ENCODE results near the gene TMPRSS4. TPM values are rescaled to one million over a fixed set of nuclear protein-coding genes. Genes with fewer than 3 reads are reported as not detected.

The TMPRSS4 gene
- total and polyA plus RNA-seq, 2 donors (not counting 1 experiment from before 2014, with no cell fraction given) = not detected

DNA sequence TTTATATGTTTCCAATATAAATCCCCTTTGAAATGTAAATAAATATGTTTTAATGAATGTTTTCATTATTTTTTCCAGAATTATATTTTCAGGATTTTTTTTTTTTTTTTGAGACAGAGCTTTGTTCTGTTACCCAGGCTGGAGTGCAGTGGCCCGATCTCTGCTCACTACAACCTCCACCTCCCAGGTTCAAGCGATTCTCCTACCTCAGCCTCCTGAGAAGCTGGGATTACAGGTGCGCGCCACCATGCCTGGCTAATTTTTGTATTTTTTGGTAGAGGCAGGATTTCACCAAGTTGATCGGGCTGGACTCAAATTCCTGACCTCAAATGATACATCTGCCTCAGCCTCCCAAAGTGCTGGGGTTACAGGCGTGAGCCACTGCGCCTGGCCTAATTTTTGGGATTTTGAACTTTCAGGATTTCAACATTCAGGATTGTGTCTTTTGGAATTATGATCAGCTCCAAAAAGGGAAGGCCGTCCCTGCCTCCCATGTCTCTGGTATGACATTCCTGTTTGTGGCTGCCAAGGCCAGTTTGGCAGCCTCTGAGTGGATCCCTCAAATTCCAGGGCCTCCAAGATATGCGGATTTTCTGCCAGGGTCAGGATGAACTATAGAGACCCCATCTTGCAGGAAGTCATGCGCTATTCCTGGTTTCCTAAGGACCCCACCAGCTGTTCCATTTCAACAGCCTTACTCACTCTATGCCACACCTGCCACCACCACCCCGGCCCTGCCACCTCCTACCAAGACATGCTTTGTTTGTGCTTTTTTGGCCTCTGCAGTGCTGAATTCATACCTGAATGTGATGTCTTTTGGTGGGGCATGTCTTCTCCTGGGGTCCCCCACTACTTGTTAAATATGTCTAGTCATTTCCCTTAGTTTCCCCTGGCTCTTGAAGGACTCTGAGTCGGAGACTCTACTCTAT, 21.9 kb upstream of the TMPRSS4 start:
- Histone ChIP-seq H3K9me3 (ENCODE audit: control extremely low read depth in 1 of 3, control insufficient read depth in 2 of 3, insufficient read depth in 1 of 3, low read length in 2 of 3) (no peaks in the 10 kb centered on the region), H2AFZ (ENCODE audit: insufficient read depth, low read depth, low read length, poor library complexity, severe bottlenecking) (no peak overlapping the region), H3K4me1 (ENCODE audit: control insufficient read depth in 2 of 2, insufficient read depth in 2 of 2, low read length in 2 of 2) (peaks cover 28 to 34% of the 10 kb centered on the region in 2 donors), H4K20me1 (ENCODE audit: control insufficient read depth, insufficient read depth, low read length, poor library complexity, severe bottlenecking) (no peaks in the 10 kb centered on the region), H3K27me3 (replicated peaks in 1 of 4; ENCODE audit: control extremely low read depth in 1 of 4, control insufficient read depth in 3 of 4, insufficient read depth in 4 of 4, low read length in 3 of 4) (peaks cover 0 to 9% (median 0%) of the 10 kb centered on the region in 4 experiments), H3K27ac (ENCODE audit: low read length in 2 of 2) (no peak overlapping the region), H3K4me2 (replicated peaks; ENCODE audit: low read depth, low read length, poor library complexity, severe bottlenecking) (no peak overlapping the region), H3K79me2 (ENCODE audit: control insufficient read depth, insufficient read depth, low read length) (no peaks in the 10 kb centered on the region), H3K9ac (ENCODE audit: low read length) (no peak overlapping the region), H3K36me3 (replicated peaks in 1 of 2; ENCODE audit: control extremely low read depth in 1 of 2, control insufficient read depth in 1 of 2, extremely low read depth in 1 of 2, insufficient read depth in 2 of 2, low read length in 1 of 2) (no peaks in the 10 kb centered on the region), H3K4me3 (ENCODE audit: control extremely low read depth in 1 of 5, extremely low read depth in 1 of 5, insufficient read depth in 1 of 5, low read depth in 2 of 5, low read length in 4 of 5) (no peak overlapping the region)
- ATAC-seq (ENCODE audit: low read depth) = no peak
- TF ChIP-seq EZH2 (IDR thresholded peaks at IDR 0.05; ENCODE audit: borderline replicate concordance, insufficient read depth, low read depth, low read length, poor library complexity, severe bottlenecking) = no peak
- TF ChIP-seq, protein P1, sequence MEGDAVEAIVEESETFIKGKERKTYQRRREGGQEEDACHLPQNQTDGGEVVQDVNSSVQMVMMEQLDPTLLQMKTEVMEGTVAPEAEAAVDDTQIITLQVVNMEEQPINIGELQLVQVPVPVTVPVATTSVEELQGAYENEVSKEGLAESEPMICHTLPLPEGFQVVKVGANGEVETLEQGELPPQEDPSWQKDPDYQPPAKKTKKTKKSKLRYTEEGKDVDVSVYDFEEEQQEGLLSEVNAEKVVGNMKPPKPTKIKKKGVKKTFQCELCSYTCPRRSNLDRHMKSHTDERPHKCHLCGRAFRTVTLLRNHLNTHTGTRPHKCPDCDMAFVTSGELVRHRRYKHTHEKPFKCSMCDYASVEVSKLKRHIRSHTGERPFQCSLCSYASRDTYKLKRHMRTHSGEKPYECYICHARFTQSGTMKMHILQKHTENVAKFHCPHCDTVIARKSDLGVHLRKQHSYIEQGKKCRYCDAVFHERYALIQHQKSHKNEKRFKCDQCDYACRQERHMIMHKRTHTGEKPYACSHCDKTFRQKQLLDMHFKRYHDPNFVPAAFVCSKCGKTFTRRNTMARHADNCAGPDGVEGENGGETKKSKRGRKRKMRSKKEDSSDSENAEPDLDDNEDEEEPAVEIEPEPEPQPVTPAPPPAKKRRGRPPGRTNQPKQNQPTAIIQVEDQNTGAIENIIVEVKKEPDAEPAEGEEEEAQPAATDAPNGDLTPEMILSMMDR (IDR thresholded peaks at IDR 0.05) = no peak
- CTCF ChIA-PET = interaction anchor here (0.6 to 13.0 kb wide), 19 partner anchors 35 to 820 kb away, joined by 3 to 495 read pairs (median 17); partner anchors contain the start of gene FXYD2
- peaks cover 28% of the 10 kb centered on the region for H3K4me1 Mint-ChIP-seq
- intact Hi-C loops (cut with micrococcal nuclease) = no loop called here
- no peak overlapping the region for H3K4me3 Mint-ChIP-seq
- H3K9me3 Mint-ChIP-seq (ENCODE audit: insufficient read depth) = no peaks in the 10 kb centered on the region
- DNase-seq = no peak
- 82% methylated on average over 8 of the region's 12 CpGs for WGBS (ENCODE audit: insufficient coverage)
- H3K27ac Mint-ChIP-seq = no peak overlapping the region
- peaks cover 15% of the 10 kb centered on the region for H3K27me3 Mint-ChIP-seq
- POLR2A ChIA-PET = interaction anchor here (0.6 to 0.7 kb wide), 2 partner anchors 110 to 196 kb away, joined by 3 to 5 read pairs; no protein-coding TSS in a partner anchor

DNA sequence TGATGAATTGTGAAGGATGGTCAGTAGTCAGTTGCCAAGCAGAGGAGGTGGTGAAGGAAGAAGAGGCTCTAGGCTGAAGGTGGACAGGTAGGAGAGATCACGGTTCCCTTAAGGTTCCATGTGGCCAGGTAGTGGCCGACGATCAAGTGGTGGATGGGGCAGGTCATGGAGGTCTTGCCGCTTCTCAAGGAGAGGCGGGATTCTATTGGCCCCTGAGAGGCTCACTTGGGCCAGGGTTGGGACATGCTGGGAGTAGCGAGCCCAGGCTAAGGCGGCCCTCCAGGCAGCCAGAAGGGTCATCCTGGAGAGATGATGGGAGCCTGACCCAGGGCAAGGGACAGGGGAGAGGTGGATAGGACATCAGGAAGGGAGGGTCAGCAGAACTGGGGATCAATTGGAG, 20.9 kb upstream of the TMPRSS4 start:
- H3K4me1 Mint-ChIP-seq = peaks cover 22% of the 10 kb centered on the region
- no peak overlapping the region for H3K27ac Mint-ChIP-seq
- H3K4me2 ChIP-seq (replicated peaks; ENCODE audit: low read depth, low read length, poor library complexity, severe bottlenecking) = no peak overlapping the region
- H3K36me3 ChIP-seq (replicated peaks in 1 of 2; ENCODE audit: control extremely low read depth in 1 of 2, control insufficient read depth in 1 of 2, extremely low read depth in 1 of 2, insufficient read depth in 2 of 2, low read length in 1 of 2) = no peaks in the 10 kb centered on the region
- TF ChIP-seq, protein P1 (IDR thresholded peaks at IDR 0.05) = no peak
- TF ChIP-seq EZH2 (IDR thresholded peaks at IDR 0.05; ENCODE audit: borderline replicate concordance, insufficient read depth, low read depth, low read length, poor library complexity, severe bottlenecking) = no peak
- 98% methylated on average over 7 of the region's 7 CpGs for WGBS (ENCODE audit: insufficient coverage)
- H3K27me3 Mint-ChIP-seq = peaks cover 15% of the 10 kb centered on the region
- H3K4me3 Mint-ChIP-seq = no peak overlapping the region
- intact Hi-C loops (cut with micrococcal nuclease) = no loop called here
- peaks cover 24 to 25% of the 10 kb centered on the region in 2 donors for H3K4me1 ChIP-seq (ENCODE audit: control insufficient read depth in 2 of 2, insufficient read depth in 2 of 2, low read length in 2 of 2)
- no peak for DNase-seq
- H3K4me3 ChIP-seq (ENCODE audit: control extremely low read depth in 1 of 5, extremely low read depth in 1 of 5, insufficient read depth in 1 of 5, low read depth in 2 of 5, low read length in 4 of 5) = no peak overlapping the region
- H4K20me1 ChIP-seq (ENCODE audit: control insufficient read depth, insufficient read depth, low read length, poor library complexity, severe bottlenecking) = no peaks in the 10 kb centered on the region
- CTCF ChIA-PET = interaction anchor here (1.3 to 13.0 kb wide), 6 partner anchors 58 to 247 kb away, joined by 3 to 495 read pairs (median 135); partner anchors contain the start of gene FXYD2
- POLR2A ChIA-PET = no interaction called here
- no peak overlapping the region for H3K27ac ChIP-seq (ENCODE audit: low read length in 2 of 2)
- H3K9me3 Mint-ChIP-seq (ENCODE audit: insufficient read depth) = no peaks in the 10 kb centered on the region
- H3K9me3 ChIP-seq (ENCODE audit: control extremely low read depth in 1 of 3, control insufficient read depth in 2 of 3, insufficient read depth in 1 of 3, low read length in 2 of 3) = no peaks in the 10 kb centered on the region
- H2AFZ ChIP-seq (ENCODE audit: insufficient read depth, low read depth, low read length, poor library complexity, severe bottlenecking) = no peak overlapping the region
- no peak overlapping the region for H3K9ac ChIP-seq (ENCODE audit: low read length)
- H3K79me2 ChIP-seq (ENCODE audit: control insufficient read depth, insufficient read depth, low read length) = no peaks in the 10 kb centered on the region
- ATAC-seq (ENCODE audit: low read depth) = no peak
- H3K27me3 ChIP-seq (replicated peaks in 1 of 4; ENCODE audit: control extremely low read depth in 1 of 4, control insufficient read depth in 3 of 4, insufficient read depth in 4 of 4, low read length in 3 of 4) = peaks cover 0 to 9% (median 0%) of the 10 kb centered on the region in 4 experiments

Data from B cell (primary cell).